ENCODE measurements around the gene CD248.
A peak's percentile ranks its signal among the peaks of the same experiment; 100 is the strongest.

The CD248 gene

GRCh38 chr11:66271816-66272215 lies 45.0 kb downstream of the CD248 start:
- no peak for FAIRE-seq
- no peak for DNase-seq (ENCODE audit: insufficient read length)
- TF ChIP-seq POLR2A (IDR thresholded peaks at IDR 0.05; ENCODE audit: low read depth, low read length): no peak
- no peak for TF ChIP-seq TAF1 (IDR thresholded peaks at IDR 0.05; ENCODE audit: borderline replicate concordance, low read depth, low read length)
- no peak for TF ChIP-seq POLR2AphosphoS5 (IDR thresholded peaks at IDR 0.05; ENCODE audit: low read depth, low read length)

DNA sequence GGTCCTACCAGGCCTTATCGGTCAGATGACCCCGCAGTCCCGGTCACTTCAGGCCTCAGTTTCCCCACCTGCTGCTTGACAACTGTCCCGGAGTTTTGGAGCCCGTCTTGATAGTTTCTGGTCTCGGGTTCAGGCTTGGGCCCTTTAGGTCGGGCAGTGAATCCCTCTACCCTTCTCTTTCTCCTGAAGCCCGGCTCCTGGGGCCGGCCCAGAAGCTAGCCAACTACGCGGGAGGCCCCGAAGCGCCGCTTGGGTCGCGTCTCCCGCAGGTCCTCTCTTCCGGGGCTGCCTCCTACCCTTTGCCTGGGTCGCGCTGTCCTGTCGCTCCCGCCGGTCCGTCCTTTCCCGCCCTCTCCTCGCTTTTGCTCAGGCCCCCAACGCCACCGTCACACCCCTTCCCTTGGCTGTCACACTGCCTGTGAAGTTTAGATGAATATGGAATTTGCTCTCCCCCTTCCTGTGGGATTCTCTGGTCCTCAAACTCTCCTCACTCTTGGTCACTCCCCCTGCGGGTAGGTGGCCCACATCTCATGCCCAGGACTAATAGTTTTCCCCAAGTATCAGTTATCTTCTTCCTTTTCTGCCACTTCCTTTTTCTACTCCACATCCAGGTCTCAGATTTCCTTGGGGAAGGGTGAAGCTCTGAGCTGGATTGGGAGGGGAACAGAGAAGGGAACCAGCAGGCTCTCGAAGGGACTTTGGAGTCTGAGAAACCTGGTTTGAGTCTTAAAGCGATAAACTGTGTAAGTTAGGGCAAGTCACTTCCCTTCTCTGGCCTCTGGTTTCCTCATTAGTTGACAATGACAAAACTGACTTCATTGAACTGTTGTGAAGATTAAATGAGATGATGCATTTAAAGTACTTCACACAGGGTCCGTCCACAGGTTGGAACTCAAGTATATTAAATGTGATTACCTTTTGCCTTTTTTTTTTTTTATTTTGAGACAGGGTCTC lies 47.6 kb downstream of the CD248 start:
- no peak; the same call in none of the 2 replicates for TF ChIP-seq POLR2A (IDR thresholded peaks at IDR 0.05; ENCODE audit: low read depth, low read length)
- TF ChIP-seq POLR2AphosphoS5 (IDR thresholded peaks at IDR 0.05; ENCODE audit: low read depth, low read length): no peak
- TF ChIP-seq TAF1 (IDR thresholded peaks at IDR 0.05; ENCODE audit: borderline replicate concordance, low read depth, low read length): no peak
- FAIRE-seq: peak; percentile 81
- DNase-seq (ENCODE audit: insufficient read length): peak; percentile 53

DNA sequence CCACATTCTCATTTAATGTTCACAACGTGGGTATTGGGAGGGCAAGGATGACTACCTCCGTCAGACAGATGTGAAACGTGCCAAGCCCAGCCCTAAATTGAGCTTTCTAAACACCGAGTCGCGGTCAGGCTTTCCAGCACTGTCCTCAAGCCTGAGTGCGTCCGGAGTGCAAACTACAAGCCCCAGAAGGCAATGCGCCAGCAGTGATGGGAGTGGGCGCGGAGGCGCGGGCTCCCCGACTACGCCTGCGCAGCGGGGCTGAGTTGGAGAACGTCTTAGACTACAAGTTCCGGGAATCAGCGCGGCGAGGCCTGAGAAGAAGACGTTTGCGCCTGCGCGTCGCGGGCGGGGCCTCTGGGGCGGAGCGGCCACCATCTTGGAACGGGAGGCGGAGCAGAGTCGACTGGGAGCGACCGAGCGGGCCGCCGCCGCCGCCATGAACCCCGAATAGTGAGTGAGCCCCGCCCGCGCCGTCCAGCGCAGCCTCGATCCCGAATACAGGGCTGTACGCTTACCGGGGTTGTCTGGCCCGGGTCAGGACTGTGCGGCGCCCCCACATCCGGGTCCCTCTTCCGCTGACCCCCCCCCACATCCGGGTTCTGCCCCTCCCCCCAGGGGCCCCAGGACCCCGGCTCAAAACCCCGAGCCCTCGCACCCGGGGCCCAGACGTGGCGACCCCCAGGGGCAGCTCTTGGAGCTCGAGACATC lies 48.4 kb downstream of the CD248 start, which contains the start of gene RAB1B:
Gene RAB1B, plus strand, starts transcription at position 396 of the 708 bp plus-strand sequence. Its CDS starts 41 bp downstream, at position 437.
- peak; percentile 100 for FAIRE-seq

DNA sequence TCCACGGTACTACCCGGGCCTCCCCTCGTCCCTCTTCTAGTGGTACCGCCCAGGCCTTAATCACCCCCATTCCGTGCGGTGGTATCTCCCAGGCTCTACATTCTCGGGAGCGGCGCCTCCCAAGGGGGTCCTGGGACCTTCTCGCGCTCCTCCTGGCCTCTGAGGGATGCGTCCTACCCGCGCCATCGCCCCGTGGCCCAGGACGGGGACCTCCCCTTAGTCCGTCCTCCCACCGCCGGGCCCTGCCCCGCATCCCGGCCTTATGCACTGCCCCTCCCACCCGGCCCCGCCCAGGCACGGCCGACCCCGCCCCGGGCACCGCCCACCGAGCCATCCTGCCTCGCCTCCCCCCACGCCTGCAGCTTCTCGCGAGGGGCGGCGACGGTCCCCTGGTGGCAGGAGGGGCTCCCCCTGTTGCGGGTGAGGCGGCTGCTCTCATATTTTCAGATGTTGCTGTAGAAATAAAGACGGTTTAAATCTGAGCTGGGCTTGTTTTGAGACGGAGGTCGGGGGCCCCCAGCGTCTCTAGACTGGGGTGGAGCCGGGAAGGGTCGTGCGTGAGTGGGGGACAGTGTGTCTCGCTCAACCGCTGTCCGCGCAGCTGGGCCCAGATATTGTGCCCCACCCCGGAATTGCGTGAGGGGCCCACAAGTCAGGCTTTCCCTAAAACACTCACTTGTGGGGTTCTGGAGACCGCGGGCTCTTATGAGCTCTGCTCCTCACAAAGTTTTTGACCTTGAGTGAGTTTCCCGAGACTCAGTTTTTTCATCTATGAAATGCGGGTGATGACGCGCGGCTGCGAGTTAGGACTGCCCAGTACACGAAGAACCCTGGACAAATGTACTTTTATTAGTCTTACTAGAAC lies 49.2 kb downstream of the CD248 start:
- TF ChIP-seq POLR2AphosphoS5 (IDR thresholded peaks at IDR 0.05; ENCODE audit: low read depth, low read length) (no peak), POLR2A (IDR thresholded peaks at IDR 0.05; ENCODE audit: low read depth, low read length) (peak; percentile 17; the same call in 1 of the 2 replicates)
- no peak for FAIRE-seq
- DNase-seq (ENCODE audit: insufficient read length): peak; percentile 90

More for the DNA sequence above, 48.4 kb downstream of the CD248 start, which contains the start of gene RAB1B:
- DNase-seq (ENCODE audit: insufficient read length): peak; percentile 96
- TF ChIP-seq POLR2A (IDR thresholded peaks at IDR 0.05; ENCODE audit: low read depth, low read length) (peak; percentile 58), TAF1 (IDR thresholded peaks at IDR 0.05; ENCODE audit: borderline replicate concordance, low read depth, low read length) (no peak), POLR2AphosphoS5 (IDR thresholded peaks at IDR 0.05; ENCODE audit: low read depth, low read length) (peak; percentile 24; the same call in 1 of the 2 replicates)

- FAIRE-seq: no peak
- DNase-seq (ENCODE audit: insufficient read length): no peak
- TF ChIP-seq POLR2AphosphoS5 (IDR thresholded peaks at IDR 0.05; ENCODE audit: low read depth, low read length) (no peak), TAF1 (IDR thresholded peaks at IDR 0.05; ENCODE audit: borderline replicate concordance, low read depth, low read length) (no peak), POLR2A (IDR thresholded peaks at IDR 0.05; ENCODE audit: low read depth, low read length) (no peak)
These were observed 49.8 kb downstream of the CD248 start for GRCh38 chr11:66267039-66267378.

- FAIRE-seq (no peak), DNase-seq (ENCODE audit: insufficient read length) (no peak)
- TF ChIP-seq POLR2AphosphoS5 (IDR thresholded peaks at IDR 0.05; ENCODE audit: low read depth, low read length) (no peak), POLR2A (IDR thresholded peaks at IDR 0.05; ENCODE audit: low read depth, low read length) (no peak), TAF1 (IDR thresholded peaks at IDR 0.05; ENCODE audit: borderline replicate concordance, low read depth, low read length) (no peak)
These were observed 50.3 kb downstream of the CD248 start for GRCh38 chr11:66266378-66267038.

GRCh38 chr11:66265531-66266377 lies 51.1 kb downstream of the CD248 start:
- no peak for TF ChIP-seq POLR2A (IDR thresholded peaks at IDR 0.05; ENCODE audit: low read depth, low read length)
- TF ChIP-seq POLR2AphosphoS5 (IDR thresholded peaks at IDR 0.05; ENCODE audit: low read depth, low read length): no peak
- no peak for TF ChIP-seq TAF1 (IDR thresholded peaks at IDR 0.05; ENCODE audit: borderline replicate concordance, low read depth, low read length)
- DNase-seq (ENCODE audit: insufficient read length): no peak
- FAIRE-seq: no peak

DNA sequence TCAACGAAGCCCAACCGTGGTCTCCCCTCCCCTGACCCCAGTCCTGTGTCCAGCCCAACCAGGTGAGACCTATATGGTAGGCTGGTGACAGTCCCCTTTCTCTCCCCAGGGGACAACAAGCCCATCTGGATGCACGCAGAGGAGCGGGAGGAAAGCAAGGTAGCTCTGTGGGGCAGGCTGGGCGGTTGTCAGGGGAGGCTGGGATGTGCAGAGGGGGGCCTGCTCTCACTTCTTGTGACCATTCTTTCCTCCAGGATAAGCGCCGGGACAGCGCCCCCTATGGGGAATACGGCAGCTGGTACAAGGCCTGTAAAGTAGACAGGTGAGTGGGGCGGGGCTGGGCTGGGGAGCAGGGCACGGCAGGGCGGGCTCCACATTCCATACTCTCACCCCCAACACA lies 51.9 kb downstream of the CD248 start:
- FAIRE-seq: peak; percentile 58
- DNase-seq (ENCODE audit: insufficient read length): no peak

More for the DNA sequence above, 51.9 kb downstream of the CD248 start:
- TF ChIP-seq TAF1 (IDR thresholded peaks at IDR 0.05; ENCODE audit: borderline replicate concordance, low read depth, low read length): no peak
- TF ChIP-seq POLR2A (IDR thresholded peaks at IDR 0.05; ENCODE audit: low read depth, low read length): no peak
- no peak for TF ChIP-seq POLR2AphosphoS5 (IDR thresholded peaks at IDR 0.05; ENCODE audit: low read depth, low read length)

All from GM12892 (cell line).